ENCODE measurements around the gene GGT5.
"Not testable (repeated sequence)": the region's sequence is repeated elsewhere in the genome, so short reads cannot be mapped to it uniquely, and the experiment has no call there.

GGT5 gene

DNA sequence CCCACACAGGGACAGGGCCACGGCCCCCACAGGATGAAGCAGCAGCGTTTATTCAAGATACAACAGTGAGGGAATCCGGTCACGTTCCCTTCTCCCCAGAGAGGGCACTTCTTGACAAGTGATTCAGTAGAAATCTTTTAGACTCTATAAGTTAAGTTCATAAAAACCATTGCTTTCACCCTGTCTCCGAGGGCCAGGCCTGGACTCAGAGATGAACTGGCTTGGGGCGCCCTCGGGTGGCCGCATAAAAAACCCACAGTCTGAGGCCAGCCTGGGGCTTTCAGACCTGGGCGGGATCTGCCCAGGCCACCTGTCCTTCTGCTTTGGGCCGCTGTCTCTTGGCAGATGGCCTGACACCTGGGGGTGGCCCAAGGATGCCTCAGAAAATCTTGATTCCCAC, 14.6 kb upstream of the GGT5 start:
- not testable (repeated sequence) for H3K4me3 ChIP-seq (ENCODE audit: low read length); H4K20me1 ChIP-seq (ENCODE audit: control insufficient read depth, insufficient read depth, low read depth, low read length); H3K4me2 ChIP-seq (ENCODE audit: low read length); H3K79me2 ChIP-seq (ENCODE audit: control insufficient read depth, low read length); H3F3A ChIP-seq (ENCODE audit: control insufficient read depth, insufficient read depth); H3K27me3 ChIP-seq (ENCODE audit: control insufficient read depth, low read length); H3K27ac ChIP-seq (ENCODE audit: low read depth, low read length); H3K9me3 ChIP-seq (ENCODE audit: control insufficient read depth, insufficient read depth, low read length); H3K9me2 ChIP-seq (replicated peaks; ENCODE audit: control insufficient read depth, low read length); H3K36me3 ChIP-seq (ENCODE audit: control insufficient read depth, low read length)
- peaks cover 11% of the 10 kb centered on the region for H3K4me1 ChIP-seq (ENCODE audit: control insufficient read depth, low read length)
- TF ChIP-seq, protein P1, sequence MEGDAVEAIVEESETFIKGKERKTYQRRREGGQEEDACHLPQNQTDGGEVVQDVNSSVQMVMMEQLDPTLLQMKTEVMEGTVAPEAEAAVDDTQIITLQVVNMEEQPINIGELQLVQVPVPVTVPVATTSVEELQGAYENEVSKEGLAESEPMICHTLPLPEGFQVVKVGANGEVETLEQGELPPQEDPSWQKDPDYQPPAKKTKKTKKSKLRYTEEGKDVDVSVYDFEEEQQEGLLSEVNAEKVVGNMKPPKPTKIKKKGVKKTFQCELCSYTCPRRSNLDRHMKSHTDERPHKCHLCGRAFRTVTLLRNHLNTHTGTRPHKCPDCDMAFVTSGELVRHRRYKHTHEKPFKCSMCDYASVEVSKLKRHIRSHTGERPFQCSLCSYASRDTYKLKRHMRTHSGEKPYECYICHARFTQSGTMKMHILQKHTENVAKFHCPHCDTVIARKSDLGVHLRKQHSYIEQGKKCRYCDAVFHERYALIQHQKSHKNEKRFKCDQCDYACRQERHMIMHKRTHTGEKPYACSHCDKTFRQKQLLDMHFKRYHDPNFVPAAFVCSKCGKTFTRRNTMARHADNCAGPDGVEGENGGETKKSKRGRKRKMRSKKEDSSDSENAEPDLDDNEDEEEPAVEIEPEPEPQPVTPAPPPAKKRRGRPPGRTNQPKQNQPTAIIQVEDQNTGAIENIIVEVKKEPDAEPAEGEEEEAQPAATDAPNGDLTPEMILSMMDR (IDR thresholded peaks at IDR 0.05; ENCODE audit: low read depth, low read length, poor library complexity, severe bottlenecking), result peak; percentile 29

DNA sequence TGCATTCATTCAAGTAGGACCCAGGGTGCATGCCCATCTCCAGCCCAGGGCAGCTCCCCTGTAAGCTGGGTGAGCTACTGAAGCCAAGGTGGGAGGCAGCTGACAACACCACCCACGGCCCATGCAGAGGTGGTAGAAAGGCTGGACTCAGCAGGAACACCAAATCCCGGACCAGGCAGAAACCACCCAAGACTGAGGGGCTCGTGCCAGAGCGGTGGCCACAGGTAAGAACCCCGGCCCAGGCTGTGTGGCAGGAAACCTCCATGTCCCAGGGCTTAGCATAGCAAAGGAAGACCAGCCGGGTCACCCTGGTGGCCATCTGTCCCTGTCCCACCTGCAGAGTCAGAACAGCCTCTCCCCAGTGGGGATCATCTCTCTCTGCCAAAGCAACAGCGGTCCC, 11.9 kb upstream of the GGT5 start:
- not testable (repeated sequence) for H3K79me2 ChIP-seq (ENCODE audit: control insufficient read depth, low read length); H3K36me3 ChIP-seq (ENCODE audit: control insufficient read depth, low read length); H3K4me1 ChIP-seq (ENCODE audit: control insufficient read depth, low read length); H3K4me3 ChIP-seq (ENCODE audit: low read length); H3K4me2 ChIP-seq (ENCODE audit: low read length); H3K27ac ChIP-seq (ENCODE audit: low read depth, low read length); H3K9me2 ChIP-seq (replicated peaks; ENCODE audit: control insufficient read depth, low read length); H3K27me3 ChIP-seq (ENCODE audit: control insufficient read depth, low read length); H3F3A ChIP-seq (ENCODE audit: control insufficient read depth, insufficient read depth); H4K20me1 ChIP-seq (ENCODE audit: control insufficient read depth, insufficient read depth, low read depth, low read length); H3K9me3 ChIP-seq (ENCODE audit: control insufficient read depth, insufficient read depth, low read length)

GRCh38 chr22:24256136-24256535, 11.3 kb upstream of the GGT5 start:
- H3K4me3 ChIP-seq (ENCODE audit: low read length); H3K4me1 ChIP-seq (ENCODE audit: control insufficient read depth, low read length); H4K20me1 ChIP-seq (ENCODE audit: control insufficient read depth, insufficient read depth, low read depth, low read length); H3K79me2 ChIP-seq (ENCODE audit: control insufficient read depth, low read length); H3K27me3 ChIP-seq (ENCODE audit: control insufficient read depth, low read length); H3K27ac ChIP-seq (ENCODE audit: low read depth, low read length); H3K9me2 ChIP-seq (replicated peaks; ENCODE audit: control insufficient read depth, low read length); H3F3A ChIP-seq (ENCODE audit: control insufficient read depth, insufficient read depth); H3K36me3 ChIP-seq (ENCODE audit: control insufficient read depth, low read length); H3K9me3 ChIP-seq (ENCODE audit: control insufficient read depth, insufficient read depth, low read length); H3K4me2 ChIP-seq (ENCODE audit: low read length): not testable (repeated sequence)

GRCh38 chr22:24253126-24253525, 8.2 kb upstream of the GGT5 start:
- H3K27ac ChIP-seq (ENCODE audit: low read depth, low read length); H3F3A ChIP-seq (ENCODE audit: control insufficient read depth, insufficient read depth); H3K9me2 ChIP-seq (replicated peaks; ENCODE audit: control insufficient read depth, low read length); H3K79me2 ChIP-seq (ENCODE audit: control insufficient read depth, low read length); H3K4me1 ChIP-seq (ENCODE audit: control insufficient read depth, low read length); H3K36me3 ChIP-seq (ENCODE audit: control insufficient read depth, low read length); H3K27me3 ChIP-seq (ENCODE audit: control insufficient read depth, low read length); H4K20me1 ChIP-seq (ENCODE audit: control insufficient read depth, insufficient read depth, low read depth, low read length); H3K4me3 ChIP-seq (ENCODE audit: low read length); H3K4me2 ChIP-seq (ENCODE audit: low read length); H3K9me3 ChIP-seq (ENCODE audit: control insufficient read depth, insufficient read depth, low read length): not testable (repeated sequence)

GRCh38 chr22:24251286-24251685, 6.4 kb upstream of the GGT5 start:
- H3K79me2 ChIP-seq (ENCODE audit: control insufficient read depth, low read length); H3K4me1 ChIP-seq (ENCODE audit: control insufficient read depth, low read length); H4K20me1 ChIP-seq (ENCODE audit: control insufficient read depth, insufficient read depth, low read depth, low read length); H3K27ac ChIP-seq (ENCODE audit: low read depth, low read length); H3K4me2 ChIP-seq (ENCODE audit: low read length); H3K36me3 ChIP-seq (ENCODE audit: control insufficient read depth, low read length); H3K9me2 ChIP-seq (replicated peaks; ENCODE audit: control insufficient read depth, low read length); H3K27me3 ChIP-seq (ENCODE audit: control insufficient read depth, low read length); H3F3A ChIP-seq (ENCODE audit: control insufficient read depth, insufficient read depth); H3K4me3 ChIP-seq (ENCODE audit: low read length); H3K9me3 ChIP-seq (ENCODE audit: control insufficient read depth, insufficient read depth, low read length): not testable (repeated sequence)

DNA sequence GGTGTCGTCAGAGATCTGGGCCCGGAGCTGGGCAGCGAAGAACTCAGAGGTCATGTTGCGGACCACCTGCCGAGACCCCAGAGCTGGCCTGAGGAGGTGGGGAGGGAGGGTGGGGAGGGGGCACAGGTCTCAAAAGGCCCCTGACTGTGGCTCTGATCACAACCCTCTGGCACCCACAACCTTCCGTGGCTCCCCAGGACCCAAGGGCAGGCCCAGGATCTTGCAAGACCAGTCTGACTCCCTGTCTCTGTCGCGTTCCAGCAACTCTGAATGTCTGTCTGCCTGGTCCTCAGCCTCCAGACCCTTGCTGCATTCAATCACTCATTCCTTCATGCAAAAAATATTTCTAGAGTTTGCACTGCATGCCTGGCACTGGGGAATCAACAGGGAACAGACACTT, 4.5 kb upstream of the GGT5 start:
- not testable (repeated sequence) for H3K4me1 ChIP-seq (ENCODE audit: control insufficient read depth, low read length); H3K9me2 ChIP-seq (replicated peaks; ENCODE audit: control insufficient read depth, low read length); H3K4me2 ChIP-seq (ENCODE audit: low read length); H3K9me3 ChIP-seq (ENCODE audit: control insufficient read depth, insufficient read depth, low read length); H3K4me3 ChIP-seq (ENCODE audit: low read length); H3K79me2 ChIP-seq (ENCODE audit: control insufficient read depth, low read length); H4K20me1 ChIP-seq (ENCODE audit: control insufficient read depth, insufficient read depth, low read depth, low read length); H3K27me3 ChIP-seq (ENCODE audit: control insufficient read depth, low read length); H3F3A ChIP-seq (ENCODE audit: control insufficient read depth, insufficient read depth); H3K36me3 ChIP-seq (ENCODE audit: control insufficient read depth, low read length); H3K27ac ChIP-seq (ENCODE audit: low read depth, low read length)

DNA sequence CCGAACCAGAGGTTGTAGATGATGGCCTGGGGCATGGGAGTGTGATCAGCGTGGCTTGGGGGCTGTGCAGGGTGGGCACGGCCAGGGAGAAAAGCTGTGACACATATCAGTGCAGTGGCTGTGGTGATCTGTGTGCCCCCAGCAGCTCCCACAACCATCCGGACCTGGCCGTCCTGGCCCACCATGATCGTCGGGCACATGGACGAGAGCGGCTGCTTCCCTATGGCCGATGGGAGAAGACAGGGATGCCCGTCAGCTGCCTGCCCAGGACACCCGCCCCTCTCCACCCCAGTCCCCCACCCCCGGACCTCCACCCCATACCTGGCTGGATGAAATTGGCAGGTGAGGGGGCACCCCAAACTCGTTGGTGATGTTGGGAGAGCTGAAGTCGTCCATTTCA, 3.7 kb upstream of the GGT5 start:
- H3K4me2 ChIP-seq (ENCODE audit: low read length); H3K4me3 ChIP-seq (ENCODE audit: low read length); H3K9me3 ChIP-seq (ENCODE audit: control insufficient read depth, insufficient read depth, low read length); H3K27me3 ChIP-seq (ENCODE audit: control insufficient read depth, low read length); H3K4me1 ChIP-seq (ENCODE audit: control insufficient read depth, low read length); H3K79me2 ChIP-seq (ENCODE audit: control insufficient read depth, low read length); H3F3A ChIP-seq (ENCODE audit: control insufficient read depth, insufficient read depth); H3K36me3 ChIP-seq (ENCODE audit: control insufficient read depth, low read length); H4K20me1 ChIP-seq (ENCODE audit: control insufficient read depth, insufficient read depth, low read depth, low read length); H3K27ac ChIP-seq (ENCODE audit: low read depth, low read length); H3K9me2 ChIP-seq (replicated peaks; ENCODE audit: control insufficient read depth, low read length): not testable (repeated sequence)
